Thyroid gland (tissue), 4 donors: ENCODE data around the gene TEX54. TPM values are rescaled to one million over a fixed set of nuclear protein-coding genes. Genes with fewer than 3 reads are reported as not detected.

Experiments used
- DNase-seq, 2 donors: peaks; one replicate each; pipeline ENCODE4 v3.0.0-alpha.2; 2019
- H3K27ac ChIP-seq, 3 donors: fragments of 200-600 bp; sonication (generic); 1 replicate in 2 of 3; 2 replicates in 1 of 3; pipeline ENCODE4 v1.5.1; 2016 to 2019; ENCODE audit warnings: mild to moderate bottlenecking in 1 of 3, moderate library complexity in 1 of 3
- H3K27me3 ChIP-seq: fragments of 200-600 bp; sonication (generic); one replicate; pipeline ENCODE4 v1.5.1; 2019
- H3K36me3 ChIP-seq, 2 donors: fragments of 200-600 bp; sonication (generic); one replicate each; pipeline ENCODE4 v1.5.1; 2016 to 2019
- H3K4me1 ChIP-seq, 2 donors: fragments of 200-600 bp; sonication (generic); one replicate each; pipeline ENCODE4 v1.5.1; 2017 to 2019
- H3K4me3 ChIP-seq, 3 donors: fragments of 200-600 bp; sonication (generic); replicated peaks in 1 of 3; 1 replicate in 2 of 3; 2 replicates in 1 of 3; pipeline ENCODE4 v1.5.1; 2016; ENCODE audit warnings: mild to moderate bottlenecking in 1 of 3
- H3K9me3 ChIP-seq: fragments of 200-600 bp; sonication (generic); one replicate; pipeline ENCODE4 v1.5.1; 2017
- POLR2A ChIP-seq, 2 donors: fragments of 450-650 bp; IDR thresholded peaks; one replicate each; pipeline ENCODE4 v1.6.1; 2017; ENCODE audit warnings: antibody characterized with exemption in 2 of 2, mild to moderate bottlenecking in 2 of 2, moderate library complexity in 1 of 2
- WGBS, 2 donors: methylation state at CpG; one replicate each; pipeline ENCODE4 v1.1.5; 2017; 5-methylcytosine and 5-hydroxymethylcytosine counted together
- intact Hi-C: fragments of 100-400 bp; cut with DNase I; formaldehyde crosslinking; loops from one replicate; pipeline ENCODE4 v1.15.1; 2023
- total RNA-seq, 4 donors: library from RNA; depleted of rRNA; stranded (reverse); fragments of >200 nt; gene quantifications; one replicate each; pipeline ENCODE4 v1.2.3, GENCODE V29; 2016
- TF ChIP-seq, protein P1 (sequence below), 6 experiments: fragments of 200-600 bp in 3 of 6; fragments of 450-650 bp in 3 of 6; sonication (generic) in 3 of 6; IDR thresholded peaks; one replicate each; pipeline ENCODE4 v1.5.1; 2016 to 2019; ENCODE audit warnings: antibody characterized with exemption in 6 of 6, mild to moderate bottlenecking in 2 of 6, inconsistent platforms in 1 of 6, moderate library complexity in 1 of 6

The TEX54 gene
- total RNA-seq, 4 donors from 2014 or later = not detected

DNA sequence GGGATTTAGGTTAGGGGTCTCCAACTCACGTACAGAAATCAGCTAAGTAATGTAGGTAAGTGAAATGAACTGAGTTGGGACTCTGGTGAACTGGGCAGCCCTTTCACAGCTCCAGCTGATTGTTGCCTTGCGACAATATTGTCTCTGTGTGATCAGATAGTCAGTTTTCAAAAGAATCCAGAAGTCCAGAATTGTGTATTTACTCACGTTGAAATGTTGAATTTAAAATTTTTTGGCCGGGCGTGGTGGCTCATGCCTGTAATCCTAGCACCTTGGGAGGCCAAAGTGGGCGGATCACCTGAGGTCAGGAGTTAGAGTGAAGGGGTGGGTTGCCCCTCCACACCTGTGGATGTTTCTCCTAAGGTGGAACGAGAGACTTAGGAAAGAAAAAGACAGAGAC, 25.6 kb upstream of the TEX54 start:
- H3K27ac ChIP-seq = no peak overlapping the region
- H3K4me1 ChIP-seq = peaks cover 11 to 20% of the 10 kb centered on the region in 2 donors
- no peaks in the 10 kb centered on the region for H3K27me3 ChIP-seq
- no peak overlapping the region for H3K4me3 ChIP-seq
- no peak for TF ChIP-seq POLR2A (IDR thresholded peaks at IDR 0.05)
- TF ChIP-seq, protein P1, sequence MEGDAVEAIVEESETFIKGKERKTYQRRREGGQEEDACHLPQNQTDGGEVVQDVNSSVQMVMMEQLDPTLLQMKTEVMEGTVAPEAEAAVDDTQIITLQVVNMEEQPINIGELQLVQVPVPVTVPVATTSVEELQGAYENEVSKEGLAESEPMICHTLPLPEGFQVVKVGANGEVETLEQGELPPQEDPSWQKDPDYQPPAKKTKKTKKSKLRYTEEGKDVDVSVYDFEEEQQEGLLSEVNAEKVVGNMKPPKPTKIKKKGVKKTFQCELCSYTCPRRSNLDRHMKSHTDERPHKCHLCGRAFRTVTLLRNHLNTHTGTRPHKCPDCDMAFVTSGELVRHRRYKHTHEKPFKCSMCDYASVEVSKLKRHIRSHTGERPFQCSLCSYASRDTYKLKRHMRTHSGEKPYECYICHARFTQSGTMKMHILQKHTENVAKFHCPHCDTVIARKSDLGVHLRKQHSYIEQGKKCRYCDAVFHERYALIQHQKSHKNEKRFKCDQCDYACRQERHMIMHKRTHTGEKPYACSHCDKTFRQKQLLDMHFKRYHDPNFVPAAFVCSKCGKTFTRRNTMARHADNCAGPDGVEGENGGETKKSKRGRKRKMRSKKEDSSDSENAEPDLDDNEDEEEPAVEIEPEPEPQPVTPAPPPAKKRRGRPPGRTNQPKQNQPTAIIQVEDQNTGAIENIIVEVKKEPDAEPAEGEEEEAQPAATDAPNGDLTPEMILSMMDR (IDR thresholded peaks at IDR 0.05) = no peak
- DNase-seq = no peak
- H3K9me3 ChIP-seq = no peaks in the 10 kb centered on the region
- WGBS, 2 donors = 83% methylated on average over 7 of the region's 7 CpGs
- intact Hi-C loops = no loop called here
- peaks cover 8 to 10% of the 10 kb centered on the region in 2 donors for H3K36me3 ChIP-seq

DNA sequence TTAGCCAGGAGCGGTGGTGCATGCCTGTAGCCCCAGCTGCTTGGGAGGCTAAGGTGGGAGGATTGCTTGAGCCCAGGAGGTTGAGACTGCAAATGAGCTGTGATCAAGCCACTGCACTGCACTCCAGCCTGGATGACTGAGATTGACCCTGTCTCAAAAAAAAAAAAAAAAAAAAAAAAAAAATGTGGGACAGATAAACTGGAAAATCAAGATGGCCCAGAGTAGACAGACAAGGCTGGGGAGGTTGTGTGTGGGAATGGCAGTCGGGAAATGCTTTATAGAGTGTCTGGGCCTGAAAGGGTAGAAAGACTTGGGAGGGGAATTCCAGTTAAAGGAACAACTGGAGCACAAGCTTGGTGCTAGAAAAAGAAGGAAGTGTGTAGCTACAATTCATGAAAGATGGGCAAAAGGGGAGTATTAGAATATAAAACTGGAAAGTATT, 24.9 kb upstream of the TEX54 start:
- Histone ChIP-seq H3K4me3 (no peak overlapping the region), H3K27me3 (no peaks in the 10 kb centered on the region), H3K9me3 (no peaks in the 10 kb centered on the region), H3K27ac (no peak overlapping the region), H3K36me3 (peaks cover 15 to 16% of the 10 kb centered on the region in 2 donors), H3K4me1 (peaks cover 11 to 20% of the 10 kb centered on the region in 2 donors)
- no peak for DNase-seq
- TF ChIP-seq POLR2A (IDR thresholded peaks at IDR 0.05) = no peak
- TF ChIP-seq, protein P1 (IDR thresholded peaks at IDR 0.05) = no peak
- intact Hi-C loops = no loop called here
- WGBS, 2 donors = 65 to 70% methylated on average over 2 of the region's 2 CpGs

DNA sequence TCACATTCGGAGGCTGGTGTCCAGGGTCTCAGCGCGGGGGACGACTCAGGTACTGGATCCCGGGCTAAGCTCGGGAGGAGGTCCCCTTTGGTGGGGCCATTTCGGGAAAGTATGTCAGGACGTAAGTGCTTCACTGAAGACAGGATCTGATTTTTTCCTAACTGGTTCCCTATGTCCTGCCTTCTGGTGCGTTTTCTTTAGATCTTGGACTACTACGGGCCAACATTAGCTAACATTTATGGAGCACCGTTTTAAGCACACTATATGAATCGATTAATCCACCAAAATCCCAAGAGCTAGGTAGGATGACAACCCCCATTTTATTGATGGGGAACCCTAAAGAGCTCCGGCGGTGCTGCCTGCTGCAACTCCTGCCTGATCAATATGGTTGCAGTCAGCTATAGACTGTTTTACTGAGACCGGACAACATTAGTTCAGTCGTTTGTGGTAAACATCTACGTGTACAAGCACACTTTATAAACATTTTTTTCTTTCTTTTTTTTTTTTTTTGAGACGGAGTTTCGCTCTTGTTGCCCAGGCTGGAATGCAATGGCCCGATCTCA, 23.8 kb upstream of the TEX54 start:
- intact Hi-C loops = no loop called here
- no peaks in the 10 kb centered on the region for H3K9me3 ChIP-seq
- peak overlapping the region in 2 of 3 donors; percentile 22 to 66 for H3K4me3 ChIP-seq
- H3K27ac ChIP-seq = no peak overlapping the region
- TF ChIP-seq, protein P1 (IDR thresholded peaks at IDR 0.05) = no peak
- TF ChIP-seq POLR2A (IDR thresholded peaks at IDR 0.05) = no peak
- H3K27me3 ChIP-seq = no peaks in the 10 kb centered on the region
- H3K36me3 ChIP-seq = peaks cover 25 to 26% of the 10 kb centered on the region in 2 donors
- no peak for DNase-seq
- H3K4me1 ChIP-seq = peaks cover 11 to 20% of the 10 kb centered on the region in 2 donors
- 9 to 12% methylated on average over 14 to 16 of the region's 20 CpGs for WGBS, 2 donors

DNA sequence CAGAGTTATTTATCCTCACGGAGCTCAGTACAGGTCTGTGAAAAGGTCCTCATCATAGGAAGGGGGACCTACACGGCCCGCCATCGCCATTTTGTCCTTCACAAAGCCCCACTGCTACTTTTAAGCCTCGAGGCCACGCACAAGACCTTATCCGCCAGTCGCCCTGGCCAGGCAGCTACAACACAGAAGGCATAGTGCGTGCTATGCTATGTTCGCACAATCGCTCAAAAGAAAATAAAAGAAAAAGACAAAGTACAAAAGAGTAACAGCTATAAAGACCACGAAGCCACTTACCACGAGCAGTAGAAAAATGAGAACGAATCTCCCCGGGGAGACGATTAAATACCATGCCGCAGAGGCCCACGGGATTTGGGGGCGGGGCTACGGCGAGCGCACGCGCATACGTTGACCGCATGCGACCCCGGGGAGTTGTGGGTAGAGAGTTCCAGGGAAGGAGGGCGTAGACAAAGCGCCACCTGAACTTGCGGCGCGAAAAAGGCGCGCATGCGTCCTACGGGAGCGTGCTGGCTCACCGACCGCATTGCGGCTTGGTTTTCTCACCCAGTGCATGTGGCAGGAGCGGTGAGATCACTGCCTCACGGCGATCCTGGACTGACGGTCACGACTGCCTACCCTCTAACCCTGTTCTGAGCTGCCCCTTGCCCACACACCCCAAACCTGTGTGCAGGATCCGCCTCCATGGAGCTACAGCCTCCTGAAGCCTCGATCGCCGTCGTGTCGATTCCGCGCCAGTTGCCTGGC, 23.1 kb upstream of the TEX54 start:
- H3K27me3 ChIP-seq = no peaks in the 10 kb centered on the region
- peak in 1 of 2 donors; percentile 93 for TF ChIP-seq POLR2A (IDR thresholded peaks at IDR 0.05)
- TF ChIP-seq, protein P1 (IDR thresholded peaks at IDR 0.05) = peak in 1 of 6 experiments; percentile 12
- peak; percentile 95 to 97 for DNase-seq
- intact Hi-C loops = no loop called here
- peaks cover 25 to 26% of the 10 kb centered on the region in 2 donors for H3K36me3 ChIP-seq
- no peaks in the 10 kb centered on the region for H3K9me3 ChIP-seq
- H3K4me1 ChIP-seq = peaks cover 11 to 20% of the 10 kb centered on the region in 2 donors
- H3K27ac ChIP-seq = peak overlapping the region; percentile 38 to 66 (median 48)
- WGBS, 2 donors = 0 to 1% methylated on average over 39 to 44 of the region's 54 CpGs
- peak overlapping the region; percentile 66 to 90 (median 76) for H3K4me3 ChIP-seq
